RWPE1 (cell line): Measurements from ENCODE around the gene TPSG1.

Source experiments
- CTCF ChIA-PET: fragments of 350-600 bp; sonication (Branson Sonifier 250); formaldehyde crosslinking; extraction: SDS; loops from one replicate; lab custom pipeline; 2021; lab: Yijun Ruan, JAX
- POLR2A ChIA-PET: fragments of 400-600 bp; formaldehyde crosslinking; extraction: SDS; loops from one replicate; lab custom pipeline; 2020; ENCODE audit warnings: antibody characterized with exemption; ENCODE audit not compliant: low non-redundant PET; lab: Yijun Ruan, JAX
- DNase-seq: peaks from one replicate; pipeline ENCODE4 v3.0.0; 2012; ENCODE audit warnings: low spot score
- H3K27ac ChIP-seq: fragments of 450-650 bp; 2 replicates; pipeline ENCODE4 v1.5.1; 2017
- TF ChIP-seq, protein P1 (sequence below): fragments of 450-650 bp; conservative IDR thresholded peaks from 2 replicates; pipeline ENCODE4 v1.5.1; 2017; ENCODE audit warnings: low read depth, mild to moderate bottlenecking

The TPSG1 gene

GRCh38 chr16:1224558-1224957 is 510 bp downstream of the TPSG1 start:
- ChIA-PET POLR2A (no interaction called here), CTCF (no interaction called here)
- DNase-seq: no peak
- TF ChIP-seq, protein P1, sequence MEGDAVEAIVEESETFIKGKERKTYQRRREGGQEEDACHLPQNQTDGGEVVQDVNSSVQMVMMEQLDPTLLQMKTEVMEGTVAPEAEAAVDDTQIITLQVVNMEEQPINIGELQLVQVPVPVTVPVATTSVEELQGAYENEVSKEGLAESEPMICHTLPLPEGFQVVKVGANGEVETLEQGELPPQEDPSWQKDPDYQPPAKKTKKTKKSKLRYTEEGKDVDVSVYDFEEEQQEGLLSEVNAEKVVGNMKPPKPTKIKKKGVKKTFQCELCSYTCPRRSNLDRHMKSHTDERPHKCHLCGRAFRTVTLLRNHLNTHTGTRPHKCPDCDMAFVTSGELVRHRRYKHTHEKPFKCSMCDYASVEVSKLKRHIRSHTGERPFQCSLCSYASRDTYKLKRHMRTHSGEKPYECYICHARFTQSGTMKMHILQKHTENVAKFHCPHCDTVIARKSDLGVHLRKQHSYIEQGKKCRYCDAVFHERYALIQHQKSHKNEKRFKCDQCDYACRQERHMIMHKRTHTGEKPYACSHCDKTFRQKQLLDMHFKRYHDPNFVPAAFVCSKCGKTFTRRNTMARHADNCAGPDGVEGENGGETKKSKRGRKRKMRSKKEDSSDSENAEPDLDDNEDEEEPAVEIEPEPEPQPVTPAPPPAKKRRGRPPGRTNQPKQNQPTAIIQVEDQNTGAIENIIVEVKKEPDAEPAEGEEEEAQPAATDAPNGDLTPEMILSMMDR: no peak
- H3K27ac ChIP-seq: no peak overlapping the region

DNA sequence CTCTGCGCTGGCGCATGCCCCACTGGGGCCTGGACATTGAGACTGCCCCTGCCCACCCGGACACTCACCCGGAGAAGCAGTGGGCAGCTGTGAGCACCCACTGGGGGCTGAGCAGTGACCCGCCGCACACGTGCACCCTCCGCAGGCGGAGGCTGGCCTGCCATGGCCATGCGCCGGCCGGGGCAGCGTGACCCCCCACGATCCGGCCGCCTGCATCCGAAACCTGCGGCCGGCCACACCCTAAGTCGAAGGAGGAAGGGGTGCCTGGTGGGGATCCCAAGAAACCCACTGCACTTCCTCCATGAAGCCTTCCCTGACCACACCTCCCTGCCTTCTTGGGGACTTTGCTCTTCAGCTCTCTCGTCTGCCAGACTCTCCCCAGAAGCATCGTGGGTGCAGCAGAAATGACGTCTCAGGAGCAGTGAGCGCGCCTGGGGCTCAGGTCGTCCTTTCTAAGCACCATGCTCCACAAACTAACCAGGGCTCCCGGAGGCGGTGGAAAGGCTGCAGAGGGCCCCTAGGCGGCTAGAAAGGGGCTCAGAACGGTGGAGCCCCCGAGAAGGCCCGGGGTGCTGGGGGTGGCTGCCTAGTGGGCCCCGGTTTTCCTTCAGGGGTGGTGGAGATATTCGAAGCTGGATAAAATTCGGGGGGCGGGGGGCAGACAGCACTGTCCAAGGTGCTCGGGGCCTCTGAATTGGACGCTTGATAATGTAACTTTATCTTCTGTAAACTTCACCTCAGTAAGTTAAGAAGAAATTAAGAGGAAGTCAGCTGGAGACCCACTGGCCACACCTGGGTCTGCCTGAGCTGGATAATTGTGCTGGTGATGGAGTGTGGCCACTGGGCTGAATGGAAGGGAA is 1.5 kb downstream of the TPSG1 start:
- POLR2A ChIA-PET: no interaction called here
- TF ChIP-seq, protein P1: no peak
- H3K27ac ChIP-seq: no peak overlapping the region
- DNase-seq: no peak
- CTCF ChIA-PET: no interaction called here

DNA sequence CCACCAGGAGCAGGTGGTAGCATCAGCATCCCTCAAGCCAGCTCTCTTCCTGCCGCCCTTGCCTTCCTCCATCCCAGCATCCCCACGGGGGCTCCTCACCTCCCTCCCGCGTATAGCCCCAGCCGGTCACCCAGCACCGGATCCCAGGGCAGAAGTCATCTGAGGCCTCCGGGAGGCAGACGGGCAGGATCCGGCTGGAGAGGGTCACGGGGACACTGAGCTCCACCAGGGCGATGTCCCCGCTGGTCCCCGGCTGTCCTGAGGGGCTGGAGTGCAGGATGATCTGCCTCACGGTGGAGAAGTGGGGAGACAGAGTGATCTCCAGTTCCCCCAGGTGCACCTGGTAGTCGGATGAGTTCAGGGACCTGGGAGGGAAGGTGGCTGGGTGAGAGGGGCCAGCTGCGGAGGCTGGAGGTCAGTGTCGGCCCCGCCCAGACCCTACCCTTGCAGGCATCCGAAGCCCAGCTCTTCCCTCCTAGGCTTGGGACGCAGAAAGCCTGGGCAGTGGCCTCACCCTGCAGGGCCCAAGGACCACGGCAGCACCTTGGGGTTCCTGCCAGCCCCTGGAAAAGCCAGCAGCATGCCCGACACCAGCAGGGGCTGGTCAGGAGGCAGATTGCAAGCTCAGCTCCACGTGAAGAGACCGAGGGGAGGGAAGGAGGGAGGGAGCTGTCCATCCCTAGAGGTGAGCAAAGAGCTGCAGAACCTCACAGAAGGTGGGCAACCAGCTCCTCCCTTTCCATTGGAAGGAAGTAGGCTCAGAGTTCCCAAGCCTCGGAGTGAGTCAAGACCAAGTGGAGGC is 2.3 kb downstream of the TPSG1 start:
- TF ChIP-seq, protein P1: no peak
- ChIA-PET CTCF (no interaction called here), POLR2A (no interaction called here)
- no peak overlapping the region for H3K27ac ChIP-seq
- no peak for DNase-seq

GRCh38 chr16:1221628-1222552 is 3.2 kb downstream of the TPSG1 start:
- H3K27ac ChIP-seq: no peak overlapping the region
- ChIA-PET POLR2A (no interaction called here), CTCF (no interaction called here)
- no peak for DNase-seq
- TF ChIP-seq, protein P1: no peak

GRCh38 chr16:1220841-1221627 is 4.0 kb downstream of the TPSG1 start:
- POLR2A ChIA-PET: no interaction called here
- CTCF ChIA-PET: no interaction called here
- TF ChIP-seq, protein P1: no peak
- DNase-seq: no peak
- no peak overlapping the region for H3K27ac ChIP-seq
